ENCODE results near the gene SCAMP3. TPM values are rescaled to one million over a fixed set of nuclear protein-coding genes. Genes with fewer than 3 reads are reported as not detected.
"Not testable (repeated sequence)": the region's sequence is repeated elsewhere in the genome, so short reads cannot be mapped to it uniquely, and the experiment has no call there.

Gene SCAMP3
- total RNA-seq, 1 experiment from 2014 or later, result 80.6 TPM

GRCh38 chr1:155295942-155296267, 33.7 kb upstream of the SCAMP3 start:
- Mint-ChIP-seq H3K27me3 (ENCODE audit: insufficient read depth, unreplicated experiment) (peaks cover 34% of the 10 kb centered on the region), H3K4me1 (ENCODE audit: insufficient read depth, unreplicated experiment) (no peaks in the 10 kb centered on the region), H3K36me3 (ENCODE audit: insufficient read depth, unreplicated experiment) (no peaks in the 10 kb centered on the region), H3K27ac (ENCODE audit: low read depth, unreplicated experiment) (no peak overlapping the region), H3K4me3 (ENCODE audit: unreplicated experiment) (no peak overlapping the region), H3K9me3 (ENCODE audit: unreplicated experiment) (no peaks in the 10 kb centered on the region)
- intact Hi-C loops (cut with micrococcal nuclease), result no loop called here
- ChIA-PET CTCF (interaction anchor here (0.7 to 1.2 kb wide), 4 partner anchors 16 to 806 kb away, joined by 3 read pairs; no protein-coding TSS in a partner anchor), POLR2A (no interaction called here)
- TF ChIP-seq CTCF (IDR thresholded peaks at IDR 0.05; ENCODE audit: unreplicated experiment), result no peak
- BruUV-seq (replicated peaks), result no TSS peak
- DNase-seq (ENCODE audit: unreplicated experiment), result no peak

GRCh38 chr1:155295183-155295941, 33.2 kb upstream of the SCAMP3 start:
- intact Hi-C loops (cut with micrococcal nuclease), result no loop called here
- ChIA-PET CTCF (interaction anchor here (0.7 to 1.2 kb wide), 3 partner anchors 16 to 805 kb away, joined by 3 read pairs; no protein-coding TSS in a partner anchor), POLR2A (no interaction called here)
- Mint-ChIP-seq H3K27ac (ENCODE audit: low read depth, unreplicated experiment) (no peak overlapping the region), H3K9me3 (ENCODE audit: unreplicated experiment) (no peaks in the 10 kb centered on the region), H3K27me3 (ENCODE audit: insufficient read depth, unreplicated experiment) (peaks cover 34% of the 10 kb centered on the region), H3K4me1 (ENCODE audit: insufficient read depth, unreplicated experiment) (no peaks in the 10 kb centered on the region), H3K4me3 (ENCODE audit: unreplicated experiment) (no peak overlapping the region), H3K36me3 (ENCODE audit: insufficient read depth, unreplicated experiment) (no peaks in the 10 kb centered on the region)
- no peak for TF ChIP-seq CTCF (IDR thresholded peaks at IDR 0.05; ENCODE audit: unreplicated experiment)
- DNase-seq (ENCODE audit: unreplicated experiment), result no peak
- no TSS peak for BruUV-seq (replicated peaks)

- Mint-ChIP-seq H3K27ac (ENCODE audit: low read depth, unreplicated experiment) (no peak overlapping the region), H3K4me3 (ENCODE audit: unreplicated experiment) (no peak overlapping the region), H3K9me3 (ENCODE audit: unreplicated experiment) (no peaks in the 10 kb centered on the region), H3K4me1 (ENCODE audit: insufficient read depth, unreplicated experiment) (no peaks in the 10 kb centered on the region), H3K36me3 (ENCODE audit: insufficient read depth, unreplicated experiment) (no peaks in the 10 kb centered on the region), H3K27me3 (ENCODE audit: insufficient read depth, unreplicated experiment) (peaks cover 34% of the 10 kb centered on the region)
- intact Hi-C loops (cut with micrococcal nuclease), result no loop called here
- DNase-seq (ENCODE audit: unreplicated experiment), result no peak
- TF ChIP-seq CTCF (IDR thresholded peaks at IDR 0.05; ENCODE audit: unreplicated experiment), result no peak
- POLR2A ChIA-PET, result no interaction called here
- CTCF ChIA-PET, result interaction anchor here (1.2 kb wide), 1 partner anchor 15 kb away, joined by 3 read pairs; no protein-coding TSS in a partner anchor
- no TSS peak for BruUV-seq (replicated peaks)
Measured at GRCh38 chr1:155294520-155295182, 32.5 kb upstream of the SCAMP3 start.

- BruUV-seq (replicated peaks), result no TSS peak
- intact Hi-C loops (cut with micrococcal nuclease), result no loop called here
- no peaks in the 10 kb centered on the region for H3K4me1 Mint-ChIP-seq (ENCODE audit: insufficient read depth, unreplicated experiment)
- no peaks in the 10 kb centered on the region for H3K36me3 Mint-ChIP-seq (ENCODE audit: insufficient read depth, unreplicated experiment)
- H3K27ac Mint-ChIP-seq (ENCODE audit: low read depth, unreplicated experiment), result no peak overlapping the region
- CTCF ChIA-PET, result interaction anchor here (0.5 to 1.9 kb wide), 3 partner anchors 43 to 830 kb away, joined by 3 to 9 read pairs (median 3); no protein-coding TSS in a partner anchor
- no peak for DNase-seq (ENCODE audit: unreplicated experiment)
- peaks cover 34% of the 10 kb centered on the region for H3K27me3 Mint-ChIP-seq (ENCODE audit: insufficient read depth, unreplicated experiment)
- no peak for TF ChIP-seq CTCF (IDR thresholded peaks at IDR 0.05; ENCODE audit: unreplicated experiment)
- no peaks in the 10 kb centered on the region for H3K9me3 Mint-ChIP-seq (ENCODE audit: unreplicated experiment)
- POLR2A ChIA-PET, result interaction anchor here (0.9 to 1.5 kb wide), 5 partner anchors 12 to 30 kb away, joined by 3 to 9 read pairs (median 6); partner anchors contain the start of genes FDPS and RUSC1
- no peak overlapping the region for H3K4me3 Mint-ChIP-seq (ENCODE audit: unreplicated experiment)
Measured at GRCh38 chr1:155293086-155293749, 31.1 kb upstream of the SCAMP3 start.

GRCh38 chr1:155291006-155291405, 28.8 kb upstream of the SCAMP3 start:
- H3K9me3 Mint-ChIP-seq (ENCODE audit: unreplicated experiment); H3K36me3 Mint-ChIP-seq (ENCODE audit: insufficient read depth, unreplicated experiment); H3K4me1 Mint-ChIP-seq (ENCODE audit: insufficient read depth, unreplicated experiment); H3K4me3 Mint-ChIP-seq (ENCODE audit: unreplicated experiment); intact Hi-C loops (cut with micrococcal nuclease); H3K27ac Mint-ChIP-seq (ENCODE audit: low read depth, unreplicated experiment); POLR2A ChIA-PET; DNase-seq (ENCODE audit: unreplicated experiment); BruUV-seq (replicated peaks): not testable (repeated sequence)
- CTCF ChIA-PET, result interaction anchor here (1.2 kb wide), 1 partner anchor 13 kb away, joined by 3 read pairs; no protein-coding TSS in a partner anchor
- peaks cover 20% of the 10 kb centered on the region for H3K27me3 Mint-ChIP-seq (ENCODE audit: insufficient read depth, unreplicated experiment)
